ENCODE measurements around the gene KBTBD8. TPM values are rescaled to one million over a fixed set of nuclear protein-coding genes. Genes with fewer than 3 reads are reported as not detected.

KBTBD8 gene
- total and polyA plus RNA-seq, 2 of the 8 experiments (the other 6 are each of a cell fraction or from before 2014, with no cell fraction given): 3.2 to 23.9 TPM

DNA sequence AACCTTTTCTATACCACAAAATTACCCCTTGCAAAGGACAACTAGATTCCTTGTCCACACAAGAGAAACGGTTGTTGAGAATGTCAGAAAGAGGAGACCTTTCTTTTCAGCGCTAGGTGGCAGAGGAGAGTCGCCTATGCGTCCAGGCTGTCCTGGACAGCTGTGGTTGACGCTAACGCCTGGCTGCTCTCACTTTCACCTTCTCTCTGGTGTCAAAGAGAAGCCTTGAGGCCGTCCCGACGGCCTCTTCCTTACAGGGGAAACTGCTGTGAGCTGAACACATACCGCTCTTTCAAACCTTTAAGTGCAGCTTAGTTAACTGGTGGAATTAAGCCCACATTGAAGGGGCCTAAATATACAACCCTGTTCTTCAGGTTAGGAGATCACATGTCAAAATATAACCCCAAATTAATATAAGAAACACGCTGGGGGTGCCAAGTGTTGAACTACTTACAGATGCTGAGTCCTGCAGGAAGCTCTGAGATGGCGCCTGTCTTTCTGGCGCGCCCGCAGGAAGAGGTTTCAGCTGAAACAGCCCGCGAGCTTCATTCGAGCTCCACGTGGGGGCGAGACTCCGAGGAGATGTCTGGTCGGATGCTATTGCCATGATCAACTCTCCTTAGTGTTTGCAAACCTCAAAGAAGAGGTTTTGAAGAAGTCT lies 26.1 kb upstream of the KBTBD8 start:
- Histone ChIP-seq H3K79me1 (ENCODE audit: low read depth, low read length) (no peaks in the 10 kb centered on the region), H4K91ac (replicated peaks; ENCODE audit: insufficient read length, low read length) (peak overlapping the region; percentile 45), H3K18ac (ENCODE audit: extremely low read depth, low read length) (no peak overlapping the region), H3K23me2 (ENCODE audit: low read depth, low read length) (no peaks in the 10 kb centered on the region), H3K4me1 (replicated peaks in 1 of 4; ENCODE audit: control insufficient read depth in 3 of 4, insufficient read depth in 4 of 4, low read length in 3 of 4) (peaks cover 0 to 6% (median 0%) of the 10 kb centered on the region in 4 experiments; a peak in 2 of 7 replicates), H3K79me2 (ENCODE audit: control insufficient read depth in 1 of 2, insufficient read depth in 2 of 2, low read length in 2 of 2) (no peaks in the 10 kb centered on the region), H2BK120ac (replicated peaks; ENCODE audit: low read depth, low read length) (no peak overlapping the region), H3K36me3 (ENCODE audit: control insufficient read depth in 2 of 4, insufficient read depth in 4 of 4, low read length in 3 of 4) (no peaks in the 10 kb centered on the region), H3K4me3 (ENCODE audit: extremely low read depth in 1 of 4, insufficient read depth in 2 of 4, low read depth in 3 of 4, low read length in 4 of 4) (no peak overlapping the region; a peak in 1 of 8 replicates), H2AK5ac (ENCODE audit: low read depth, low read length) (no peak overlapping the region), H2BK15ac (ENCODE audit: low read length) (no peak overlapping the region), H3K14ac (ENCODE audit: insufficient read length) (no peak overlapping the region), H3K9me3 (ENCODE audit: insufficient read depth in 2 of 2, low read depth in 1 of 2, low read length in 1 of 2) (no peaks in the 10 kb centered on the region), H2BK5ac (ENCODE audit: low read depth, low read length) (no peak overlapping the region; the same call in 1 of the 2 replicates), H3K4me2 (ENCODE audit: insufficient read depth in 1 of 2, low read depth in 2 of 2, low read length in 2 of 2) (no peak overlapping the region), H3K27ac (ENCODE audit: low read depth, low read length) (no peak overlapping the region), H2AFZ (ENCODE audit: low read length) (peak overlapping the region; percentile 19; the same call in 1 of the 2 replicates), H3K23ac (ENCODE audit: insufficient read length) (no peak overlapping the region), H4K20me1 (replicated peaks in 1 of 2; ENCODE audit: control insufficient read depth in 1 of 2, insufficient read depth in 2 of 2, low read length in 2 of 2) (no peaks in the 10 kb centered on the region), H3K27me3 (replicated peaks in 1 of 4; ENCODE audit: control insufficient read depth in 3 of 4, extremely low read depth in 1 of 4, insufficient read depth in 3 of 4, low read length in 3 of 4) (peaks cover 0 to 4% (median 0%) of the 10 kb centered on the region in 4 experiments; a peak in 1 of 7 replicates), H3K4ac (replicated peaks; ENCODE audit: insufficient read length, low read depth, low read length) (no peak overlapping the region), H4K8ac (ENCODE audit: extremely low read depth, insufficient read depth, low read length) (no peak overlapping the region), H4K5ac (ENCODE audit: insufficient read length, low read depth, low read length) (no peak overlapping the region), H3K56ac (replicated peaks; ENCODE audit: insufficient read length, low read depth, low read length) (no peak overlapping the region), H2BK20ac (ENCODE audit: low read length) (peak overlapping the region; percentile 55; the same call in 1 of the 2 replicates), H3K9ac (replicated peaks in 1 of 4; ENCODE audit: extremely low read depth in 1 of 4, low read depth in 3 of 4, low read length in 3 of 4) (no peak overlapping the region), H2BK12ac (ENCODE audit: low read depth, low read length) (no peak overlapping the region)
- POLR2A ChIA-PET (ENCODE audit: partially characterized antibody): interaction anchor here (0.8 to 1.3 kb wide), 3 partner anchors 17 to 139 kb away, joined by 3 to 10 read pairs (median 3); no protein-coding TSS in a partner anchor
- 41% methylated on average over 22 of the region's 22 CpGs; no CpG with 5 or more reads in 1 of the 2 experiments for WGBS, 2 experiments (ENCODE audit: extremely low coverage in 1 of 2, insufficient coverage in 1 of 2, insufficient read length in 1 of 2, insufficient replicate concordance in 2 of 2, low coverage in 1 of 2, low lambda C conversion rate in 2 of 2, missing lambda C conversion rate in 1 of 2)
- FAIRE-seq: peak; percentile 93
- CTCF ChIA-PET (ENCODE audit: partially characterized antibody): interaction anchor here (0.6 to 6.1 kb wide), 51 partner anchors 8 to 848 kb away, joined by 3 to 72 read pairs (median 4); partner anchors contain the start of gene KBTBD8
- DNase-seq (ENCODE audit: low read depth in 1 of 2, low spot score in 2 of 2): peak; percentile 74 to 80
- TF ChIP-seq TEAD4 (IDR thresholded peaks at IDR 0.05; ENCODE audit: low read depth, low read length): peak; percentile 39; the same call in 1 of the 2 replicates
- TF ChIP-seq, protein P1, sequence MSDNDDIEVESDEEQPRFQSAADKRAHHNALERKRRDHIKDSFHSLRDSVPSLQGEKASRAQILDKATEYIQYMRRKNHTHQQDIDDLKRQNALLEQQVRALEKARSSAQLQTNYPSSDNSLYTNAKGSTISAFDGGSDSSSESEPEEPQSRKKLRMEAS (IDR thresholded peaks at IDR 0.05): peak; percentile 67
- no peak for TF ChIP-seq RFX5 (IDR thresholded peaks at IDR 0.05; ENCODE audit: borderline replicate concordance, low read depth, low read length)
- peak; percentile 92 to 97 for TF ChIP-seq RAD21 (IDR thresholded peaks at IDR 0.05 in 1 of 2, conservative IDR thresholded peaks at IDR 0.05 in 1 of 2; ENCODE audit: low read depth in 2 of 2, low read length in 2 of 2)
- TF ChIP-seq, protein P2, sequence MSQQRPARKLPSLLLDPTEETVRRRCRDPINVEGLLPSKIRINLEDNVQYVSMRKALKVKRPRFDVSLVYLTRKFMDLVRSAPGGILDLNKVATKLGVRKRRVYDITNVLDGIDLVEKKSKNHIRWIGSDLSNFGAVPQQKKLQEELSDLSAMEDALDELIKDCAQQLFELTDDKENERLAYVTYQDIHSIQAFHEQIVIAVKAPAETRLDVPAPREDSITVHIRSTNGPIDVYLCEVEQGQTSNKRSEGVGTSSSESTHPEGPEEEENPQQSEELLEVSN (IDR thresholded peaks at IDR 0.05): peak; percentile 66
- no peak for TF ChIP-seq TCF12 (IDR thresholded peaks at IDR 0.05; ENCODE audit: low read depth, low read length)
- TF ChIP-seq CREB1 (IDR thresholded peaks at IDR 0.05): peak; percentile 48; the same call in 1 of the 2 replicates
- TF ChIP-seq, protein P3, sequence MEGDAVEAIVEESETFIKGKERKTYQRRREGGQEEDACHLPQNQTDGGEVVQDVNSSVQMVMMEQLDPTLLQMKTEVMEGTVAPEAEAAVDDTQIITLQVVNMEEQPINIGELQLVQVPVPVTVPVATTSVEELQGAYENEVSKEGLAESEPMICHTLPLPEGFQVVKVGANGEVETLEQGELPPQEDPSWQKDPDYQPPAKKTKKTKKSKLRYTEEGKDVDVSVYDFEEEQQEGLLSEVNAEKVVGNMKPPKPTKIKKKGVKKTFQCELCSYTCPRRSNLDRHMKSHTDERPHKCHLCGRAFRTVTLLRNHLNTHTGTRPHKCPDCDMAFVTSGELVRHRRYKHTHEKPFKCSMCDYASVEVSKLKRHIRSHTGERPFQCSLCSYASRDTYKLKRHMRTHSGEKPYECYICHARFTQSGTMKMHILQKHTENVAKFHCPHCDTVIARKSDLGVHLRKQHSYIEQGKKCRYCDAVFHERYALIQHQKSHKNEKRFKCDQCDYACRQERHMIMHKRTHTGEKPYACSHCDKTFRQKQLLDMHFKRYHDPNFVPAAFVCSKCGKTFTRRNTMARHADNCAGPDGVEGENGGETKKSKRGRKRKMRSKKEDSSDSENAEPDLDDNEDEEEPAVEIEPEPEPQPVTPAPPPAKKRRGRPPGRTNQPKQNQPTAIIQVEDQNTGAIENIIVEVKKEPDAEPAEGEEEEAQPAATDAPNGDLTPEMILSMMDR (IDR thresholded peaks at IDR 0.05; ENCODE audit: control extremely low read depth in 1 of 3, insufficient read depth in 1 of 3, low read depth in 1 of 3, low read length in 3 of 3): peak; percentile 75 to 91 (median 87)
